ENCODE data around the gene PRR5L.

The PRR5L gene

GRCh38 chr11:36328966-36329673, 33.0 kb downstream of the PRR5L start:
- no peak for DNase-seq

GRCh38 chr11:36330411-36330810, 34.3 kb downstream of the PRR5L start:
- DNase-seq: no peak

- no peak for DNase-seq
Measured at GRCh38 chr11:36333468-36333867, 37.4 kb downstream of the PRR5L start.

GRCh38 chr11:36333897-36334296, 37.8 kb downstream of the PRR5L start:
- DNase-seq: no peak

GRCh38 chr11:36339888-36340287, 43.8 kb downstream of the PRR5L start:
- DNase-seq: no peak

GRCh38 chr11:36340897-36341296, 44.8 kb downstream of the PRR5L start:
- DNase-seq: no peak

- DNase-seq: no peak
Measured at GRCh38 chr11:36341915-36342314, 45.8 kb downstream of the PRR5L start.

- no peak for DNase-seq
Measured at GRCh38 chr11:36342327-36342726, 46.2 kb downstream of the PRR5L start.

GRCh38 chr11:36343436-36343835, 47.3 kb downstream of the PRR5L start:
- DNase-seq: no peak

GRCh38 chr11:36345084-36345511, 49.0 kb downstream of the PRR5L start:
- no peak for DNase-seq

GRCh38 chr11:36345535-36346141, 49.5 kb downstream of the PRR5L start:
- no peak for DNase-seq

- DNase-seq: no peak
Measured at GRCh38 chr11:36346562-36347383, 50.7 kb downstream of the PRR5L start.

GRCh38 chr11:36347384-36347906, 51.4 kb downstream of the PRR5L start:
- DNase-seq: no peak

- no peak for DNase-seq
Measured at GRCh38 chr11:36349351-36350136, 53.5 kb downstream of the PRR5L start.

- no peak for DNase-seq
Measured at GRCh38 chr11:36350137-36350513, 54.0 kb downstream of the PRR5L start.

GRCh38 chr11:36352922-36353321, 56.8 kb downstream of the PRR5L start:
- DNase-seq: no peak

- no peak for DNase-seq
Measured at GRCh38 chr11:36354221-36355003, 58.3 kb downstream of the PRR5L start.

- DNase-seq: no peak
Measured at GRCh38 chr11:36356201-36356600, 60.1 kb downstream of the PRR5L start.

- DNase-seq: no peak
Measured at GRCh38 chr11:36357831-36358230, 61.7 kb downstream of the PRR5L start.

GRCh38 chr11:36358436-36358835, 62.3 kb downstream of the PRR5L start:
- no peak for DNase-seq

- no peak for DNase-seq
Measured at GRCh38 chr11:36360318-36360717, 64.2 kb downstream of the PRR5L start.

Data from effector CD8-positive, alpha-beta T cell (primary cell).